Activated T-cell treated with anti-CD3 and anti-CD28 coated beads, Interleukin-2, amount 50 U/mL, for 4 hours (primary cell): ENCODE results near the gene TET1. TPM values are rescaled to one million over a fixed set of nuclear protein-coding genes. Genes with fewer than 3 reads are reported as not detected.
A peak's percentile ranks its signal among the peaks of the same experiment; 100 is the strongest.
"Not testable (repeated sequence)": the region's sequence is repeated elsewhere in the genome, so short reads cannot be mapped to it uniquely, and the experiment has no call there.

Experiments used
- ATAC-seq, 2 donors: fragments of 200-7000 bp; cut with Tn5 transposase; one replicate each; pipeline ENCODE4 v1.10.0; 2021
- DNase-seq: peaks from one replicate; pipeline ENCODE4 v3.0.0-alpha.2; 2020
- H3K27me3 Mint-ChIP-seq: one replicate; pipeline ENCODE4 v1.8.0; 2021; ENCODE audit warnings: low read depth, mixed read lengths
- H3K36me3 Mint-ChIP-seq: one replicate; pipeline ENCODE4 v1.8.0; 2022; ENCODE audit warnings: mixed read lengths; ENCODE audit not compliant: insufficient read depth
- H3K4me1 Mint-ChIP-seq: one replicate; pipeline ENCODE4 v1.8.0; 2021; ENCODE audit warnings: low read depth, mixed read lengths
- H3K4me3 Mint-ChIP-seq: one replicate; pipeline ENCODE4 v1.8.0; 2021; ENCODE audit warnings: mild to moderate bottlenecking, moderate library complexity, mixed read lengths
- H3K9me3 Mint-ChIP-seq: one replicate; pipeline ENCODE4 v1.8.0; 2021; ENCODE audit warnings: mixed read lengths
- total RNA-seq, 3 donors: library from RNA; stranded (reverse); gene quantifications; one replicate each; pipeline ENCODE4 v1.2.1, GENCODE V29; 2021

TET1 gene
- total RNA-seq, 3 donors from 2014 or later: 0.14 to 0.24 (median 0.23) TPM

DNA sequence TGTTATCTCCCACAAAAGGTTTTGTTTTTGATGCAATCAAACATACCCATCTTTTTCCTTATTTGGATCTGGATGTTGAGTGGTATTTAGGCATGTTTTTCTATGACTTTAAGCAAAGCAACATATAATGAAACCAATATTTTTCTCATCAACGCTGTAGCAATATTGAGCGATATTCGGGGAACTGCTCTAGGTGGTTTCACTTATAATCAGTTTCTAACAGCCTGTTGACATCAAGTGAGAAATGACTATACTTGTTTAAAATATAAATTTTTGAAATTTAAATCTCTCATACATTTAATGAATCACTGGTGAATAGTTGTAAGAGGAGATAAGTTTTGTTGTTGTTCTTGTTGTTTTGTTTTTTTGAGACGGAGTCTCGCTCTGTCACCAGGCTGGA lies 108.1 kb downstream of the TET1 start:
- H3K27me3 Mint-ChIP-seq: no peaks in the 10 kb centered on the region
- ATAC-seq (no peak), DNase-seq (no peak)
- no peaks in the 10 kb centered on the region for H3K9me3 Mint-ChIP-seq
- peaks cover 21% of the 10 kb centered on the region for H3K36me3 Mint-ChIP-seq
- H3K4me3 Mint-ChIP-seq: no peak overlapping the region
- H3K4me1 Mint-ChIP-seq: peaks cover 3% of the 10 kb centered on the region

DNA sequence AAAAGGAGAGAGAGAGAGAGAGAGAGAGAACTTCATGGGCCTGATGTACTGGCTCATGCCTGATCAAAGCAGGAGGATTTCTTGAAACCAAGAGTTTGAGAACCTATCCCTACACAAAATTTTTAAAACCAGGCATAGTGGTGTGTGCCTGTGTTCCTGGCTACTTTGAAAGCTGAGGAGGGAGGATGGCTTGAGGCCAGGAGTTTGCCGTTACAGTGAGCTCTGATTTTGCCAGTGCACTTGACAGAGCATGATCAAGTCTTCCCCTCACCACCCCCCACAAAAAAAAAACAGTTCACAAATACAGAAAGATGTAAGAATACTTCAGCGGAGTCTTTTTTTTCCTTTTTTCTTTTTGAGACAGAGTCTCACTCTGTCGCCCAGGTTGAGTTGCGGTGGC lies 108.8 kb downstream of the TET1 start:
- Mint-ChIP-seq H3K4me1 (peaks cover 3% of the 10 kb centered on the region), H3K27me3 (no peaks in the 10 kb centered on the region), H3K9me3 (no peaks in the 10 kb centered on the region), H3K36me3 (peaks cover 22% of the 10 kb centered on the region), H3K4me3 (no peak overlapping the region)
- DNase-seq: no peak
- no peak for ATAC-seq

DNA sequence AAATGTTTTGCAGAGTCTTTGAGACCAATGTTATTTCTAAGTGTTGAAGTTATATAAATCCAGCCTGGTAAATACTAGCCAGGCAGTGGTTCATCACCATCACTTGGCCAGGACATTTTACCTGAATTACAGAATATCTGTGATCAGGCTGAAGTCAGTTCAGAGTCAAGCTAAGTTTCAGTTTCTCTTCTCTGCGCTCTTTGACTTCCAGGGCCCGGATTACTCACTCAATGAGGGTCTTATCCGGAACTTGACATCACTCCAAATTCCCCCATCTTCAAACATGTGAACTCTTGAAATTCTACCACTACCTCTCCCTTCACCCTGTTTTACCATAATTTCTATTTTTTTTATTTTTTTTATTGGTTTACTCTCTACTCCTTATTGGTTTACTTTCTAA lies 124.3 kb downstream of the TET1 start:
- Mint-ChIP-seq H3K9me3 (no peaks in the 10 kb centered on the region), H3K27me3 (no peaks in the 10 kb centered on the region), H3K36me3 (peaks cover 27% of the 10 kb centered on the region), H3K4me1 (peaks cover 2% of the 10 kb centered on the region), H3K4me3 (peak overlapping the region; percentile 49)
- no peak for DNase-seq
- ATAC-seq: peak in 1 of 2 donors; percentile 54

DNA sequence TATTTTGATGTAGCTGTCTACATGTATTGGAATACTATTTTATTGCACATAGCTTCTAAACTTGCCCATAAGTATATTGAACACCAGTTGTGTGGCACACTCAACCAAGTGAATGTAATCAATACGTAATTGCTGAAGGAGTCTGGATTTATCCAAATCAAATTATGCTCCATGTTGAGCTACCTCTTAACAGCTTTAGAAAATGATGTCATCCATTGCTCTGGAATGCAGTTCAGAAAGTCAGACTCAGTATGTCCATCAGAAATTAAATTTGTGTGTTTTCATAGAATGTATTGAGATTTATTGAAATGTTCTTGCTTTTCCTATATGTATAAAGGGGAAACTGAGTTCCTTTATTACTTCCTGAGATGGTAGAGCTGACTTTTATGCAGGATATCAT lies 135.9 kb downstream of the TET1 start:
- ATAC-seq (no peak), DNase-seq (no peak)
- Mint-ChIP-seq H3K4me1 (no peaks in the 10 kb centered on the region), H3K9me3 (no peaks in the 10 kb centered on the region), H3K27me3 (no peaks in the 10 kb centered on the region), H3K4me3 (no peak overlapping the region), H3K36me3 (peaks cover 6% of the 10 kb centered on the region)

DNA sequence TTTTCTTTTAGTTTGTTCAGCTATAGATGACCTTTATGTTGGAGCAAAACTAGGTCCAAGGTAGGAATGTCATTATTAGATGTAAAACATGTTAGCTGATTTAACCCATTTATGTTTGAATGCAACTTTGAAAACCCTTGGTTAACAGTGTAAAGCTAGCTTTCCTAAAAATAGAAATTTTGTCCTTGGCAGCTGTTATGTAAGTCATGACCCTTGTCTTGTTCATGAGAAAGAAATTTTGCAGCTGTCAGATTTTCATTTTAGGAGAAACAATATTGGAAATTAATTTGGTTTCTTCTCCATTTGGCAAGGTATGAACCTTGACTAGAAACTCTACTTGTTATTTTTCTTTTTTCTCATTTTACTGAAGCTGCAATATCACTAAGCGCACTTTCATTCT lies 137.0 kb downstream of the TET1 start:
- Mint-ChIP-seq H3K4me3 (no peak overlapping the region), H3K4me1 (no peaks in the 10 kb centered on the region), H3K27me3 (no peaks in the 10 kb centered on the region), H3K36me3 (no peaks in the 10 kb centered on the region), H3K9me3 (no peaks in the 10 kb centered on the region)
- DNase-seq (no peak), ATAC-seq (no peak)

DNA sequence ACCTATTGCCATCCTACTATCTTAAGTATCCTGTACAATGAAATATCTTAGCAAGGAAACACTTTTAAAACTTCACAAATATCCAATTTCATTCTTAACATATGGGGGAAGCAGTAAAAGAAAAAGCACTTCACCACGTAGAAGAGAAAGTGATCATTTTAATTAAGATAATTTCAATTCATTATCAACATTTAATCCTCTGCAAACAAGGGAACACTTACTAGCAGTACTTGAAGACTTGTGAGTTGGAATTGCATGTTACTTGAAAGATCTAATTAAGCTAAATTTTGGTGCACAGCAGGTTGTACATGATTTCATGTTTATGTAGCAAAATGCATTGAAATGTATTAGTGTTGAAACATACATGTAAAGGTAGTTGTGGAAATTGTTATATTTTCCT lies 140.1 kb downstream of the TET1 start:
- Mint-ChIP-seq H3K36me3 (no peaks in the 10 kb centered on the region), H3K27me3 (no peaks in the 10 kb centered on the region), H3K4me1 (no peaks in the 10 kb centered on the region), H3K9me3 (no peaks in the 10 kb centered on the region), H3K4me3 (no peak overlapping the region)
- DNase-seq (no peak), ATAC-seq (no peak)

DNA sequence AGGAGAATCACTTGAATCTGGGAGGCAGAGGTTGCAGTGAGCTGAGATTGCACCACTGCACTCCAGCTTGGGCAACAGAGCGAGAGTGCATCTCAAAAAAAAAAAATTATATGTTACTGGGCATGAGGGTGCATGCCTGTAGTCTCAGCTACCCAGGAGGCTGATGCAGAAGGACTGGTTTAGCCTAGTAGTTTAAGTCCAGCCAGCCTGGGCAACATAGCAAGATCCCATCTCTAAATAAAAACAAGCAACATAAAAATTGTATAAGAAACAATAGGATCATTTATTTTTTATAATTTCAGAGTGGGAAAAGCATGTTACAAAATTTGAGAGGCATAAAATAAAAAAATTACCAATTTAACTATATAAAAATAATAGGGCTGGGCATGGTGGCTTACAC lies 145.4 kb downstream of the TET1 start:
- DNase-seq (no peak), ATAC-seq (no peak)
- no peaks in the 10 kb centered on the region for H3K4me1 Mint-ChIP-seq
- H3K4me3 Mint-ChIP-seq: no peak overlapping the region
- H3K27me3 Mint-ChIP-seq: no peaks in the 10 kb centered on the region
- no peaks in the 10 kb centered on the region for H3K9me3 Mint-ChIP-seq
- no peaks in the 10 kb centered on the region for H3K36me3 Mint-ChIP-seq

DNA sequence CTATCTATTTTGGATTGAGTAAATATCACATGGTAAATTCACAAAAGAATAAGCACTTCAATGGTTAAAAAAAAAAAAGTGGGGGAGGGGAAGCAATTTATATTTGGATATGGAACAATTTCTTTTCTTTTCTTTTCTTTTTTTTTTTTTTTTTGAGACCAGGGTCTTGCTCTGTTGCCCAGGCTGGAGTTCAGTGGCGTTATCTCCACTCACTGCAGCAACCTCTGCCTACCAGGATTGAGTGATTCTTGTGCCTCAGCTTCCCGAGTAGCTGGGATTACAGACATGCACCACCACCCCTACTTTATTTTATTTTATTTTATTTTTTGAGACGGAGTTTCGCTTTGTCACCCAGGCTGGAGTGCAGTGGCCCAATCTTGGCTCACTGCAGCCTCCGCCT lies 148.8 kb downstream of the TET1 start:
- H3K27me3 Mint-ChIP-seq, H3K9me3 Mint-ChIP-seq, DNase-seq, H3K4me3 Mint-ChIP-seq, H3K4me1 Mint-ChIP-seq, H3K36me3 Mint-ChIP-seq, ATAC-seq: not testable (repeated sequence)

DNA sequence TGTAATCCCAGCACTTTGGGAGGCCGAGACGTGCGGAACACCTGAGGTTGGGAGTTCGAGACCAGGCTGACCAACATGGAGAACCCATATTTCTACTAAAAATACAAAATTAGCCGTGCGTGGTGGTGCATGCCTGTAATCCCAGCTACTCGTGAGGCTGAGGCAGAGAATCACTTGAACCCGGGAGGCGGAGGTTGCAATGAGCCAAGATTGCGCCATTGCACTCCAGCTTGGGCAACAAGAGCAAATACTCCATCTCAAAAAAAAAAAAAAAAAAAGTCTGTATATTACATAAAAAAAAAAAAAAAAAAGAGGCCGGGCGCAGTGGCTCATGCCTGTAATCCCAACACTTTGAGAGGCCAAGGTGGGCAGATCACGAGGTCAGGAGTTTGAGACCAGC lies 152.9 kb downstream of the TET1 start:
- not testable (repeated sequence) for H3K27me3 Mint-ChIP-seq, H3K36me3 Mint-ChIP-seq, H3K4me1 Mint-ChIP-seq, H3K4me3 Mint-ChIP-seq, DNase-seq, H3K9me3 Mint-ChIP-seq, ATAC-seq

DNA sequence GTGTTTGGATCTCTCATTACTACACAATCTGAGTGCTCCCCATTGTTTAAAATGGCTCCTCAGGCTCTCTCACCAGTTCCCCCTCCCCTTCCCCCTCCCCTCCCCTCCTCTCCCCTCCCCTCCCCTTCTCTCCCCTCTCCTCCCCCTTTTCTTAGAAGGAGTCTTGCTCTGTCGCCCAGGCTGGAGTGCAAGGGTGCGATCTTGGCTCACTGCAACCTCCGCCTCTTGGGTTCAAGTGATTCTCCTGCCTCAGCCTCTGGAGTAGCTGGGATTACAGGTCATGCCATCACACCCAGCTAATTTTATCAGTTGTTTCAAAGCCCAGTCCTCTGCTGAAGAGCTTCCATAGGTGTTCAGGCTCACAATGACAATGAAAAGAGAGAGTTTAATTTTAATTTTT lies 157.3 kb downstream of the TET1 start:
- no peaks in the 10 kb centered on the region for H3K9me3 Mint-ChIP-seq
- H3K27me3 Mint-ChIP-seq: no peaks in the 10 kb centered on the region
- peaks cover 5% of the 10 kb centered on the region for H3K36me3 Mint-ChIP-seq
- ATAC-seq (no peak), DNase-seq (no peak)
- H3K4me1 Mint-ChIP-seq: peaks cover 7% of the 10 kb centered on the region
- H3K4me3 Mint-ChIP-seq: no peak overlapping the region

DNA sequence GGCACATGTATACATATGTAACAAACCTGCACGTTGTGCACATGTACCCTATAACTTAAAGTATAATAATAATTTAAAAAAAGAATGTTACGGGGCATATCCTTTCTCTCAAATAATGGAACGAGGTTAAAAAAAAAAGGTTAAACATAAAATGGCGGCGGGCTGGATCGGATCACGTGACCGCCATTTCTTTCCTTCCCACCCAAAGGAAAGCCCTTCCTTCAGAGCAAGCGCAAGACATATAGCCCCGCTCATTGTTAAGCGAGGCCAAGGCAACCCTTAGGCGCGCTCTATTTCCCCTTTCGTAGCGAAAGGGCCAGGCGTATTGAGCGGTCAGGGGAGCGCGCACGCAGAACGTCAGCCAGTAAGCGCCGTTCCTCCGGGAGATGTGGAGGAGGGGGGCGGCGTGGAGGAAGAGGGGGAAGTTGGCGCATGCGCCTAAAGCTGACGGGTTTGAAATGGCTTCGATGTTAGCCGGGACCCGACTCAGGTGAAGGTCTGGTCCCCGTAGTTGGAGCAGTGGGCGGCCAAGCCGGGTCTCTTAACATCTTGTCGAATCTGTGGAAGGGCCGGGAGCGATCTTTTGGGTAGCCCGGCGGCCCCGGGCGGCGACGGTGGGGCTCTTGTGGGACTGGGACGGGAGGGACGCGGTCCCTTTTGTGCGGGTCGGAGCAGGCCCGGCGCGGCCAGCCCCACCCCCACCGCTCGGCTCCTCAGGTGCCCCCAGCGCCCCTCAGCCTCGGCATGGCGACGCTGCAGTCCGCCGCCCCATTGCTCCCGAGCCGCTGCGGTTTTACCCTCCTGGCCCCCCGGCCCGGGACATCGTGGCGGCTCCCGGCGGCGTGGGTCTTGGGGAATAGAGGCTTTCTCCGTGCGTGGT lies 160.9 kb downstream of the TET1 start, which contains the start of gene CCAR1:
CCAR1 (plus strand) TSS at position 447 of the 880 bp plus-strand sequence. CDS start 1,266 bp downstream, outside the sequence.
- Mint-ChIP-seq H3K36me3 (peaks cover 8% of the 10 kb centered on the region), H3K9me3 (no peaks in the 10 kb centered on the region), H3K4me1 (peaks cover 11% of the 10 kb centered on the region), H3K4me3 (peak within 1 kb of the TSS; percentile 98), H3K27me3 (no peaks in the 10 kb centered on the region)
- peak; percentile 96 for DNase-seq
- ATAC-seq: peak; percentile 99

DNA sequence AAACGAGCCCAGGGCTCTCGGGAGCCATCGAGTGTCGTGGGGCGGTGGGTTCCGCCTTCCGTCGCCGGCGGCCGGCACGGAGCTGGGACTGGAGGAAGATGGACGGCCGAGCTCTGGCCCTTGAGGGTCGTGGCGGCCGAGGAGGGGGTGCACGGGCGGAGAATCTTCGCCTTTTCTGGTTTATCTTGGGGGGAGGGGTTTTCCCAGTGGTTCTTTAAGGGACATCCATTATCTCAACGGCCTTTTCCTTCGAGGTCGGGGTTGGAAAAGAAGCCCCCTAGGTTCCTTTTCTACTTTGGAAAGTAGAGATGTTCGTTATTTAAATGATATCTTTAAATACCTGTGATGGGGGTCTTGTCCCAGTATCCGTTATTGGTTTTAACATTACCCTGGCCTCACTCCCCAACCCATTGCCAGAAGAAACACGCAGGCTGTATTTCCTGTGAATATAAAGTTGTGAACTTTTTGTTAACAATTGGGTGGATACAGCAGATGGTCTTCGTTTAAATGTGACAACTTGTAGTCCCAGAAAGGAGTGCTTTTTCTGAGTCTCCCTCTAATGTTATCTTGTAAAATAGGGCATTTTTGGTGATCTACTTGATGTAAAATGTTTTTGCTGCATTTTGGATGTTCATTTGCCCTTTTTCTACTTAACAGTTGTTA lies 161.7 kb downstream of the TET1 start:
- Mint-ChIP-seq H3K27me3 (no peaks in the 10 kb centered on the region), H3K9me3 (no peaks in the 10 kb centered on the region), H3K36me3 (peaks cover 11% of the 10 kb centered on the region), H3K4me3 (peak overlapping the region; percentile 98), H3K4me1 (peaks cover 11% of the 10 kb centered on the region)
- ATAC-seq: no peak
- DNase-seq: no peak

DNA sequence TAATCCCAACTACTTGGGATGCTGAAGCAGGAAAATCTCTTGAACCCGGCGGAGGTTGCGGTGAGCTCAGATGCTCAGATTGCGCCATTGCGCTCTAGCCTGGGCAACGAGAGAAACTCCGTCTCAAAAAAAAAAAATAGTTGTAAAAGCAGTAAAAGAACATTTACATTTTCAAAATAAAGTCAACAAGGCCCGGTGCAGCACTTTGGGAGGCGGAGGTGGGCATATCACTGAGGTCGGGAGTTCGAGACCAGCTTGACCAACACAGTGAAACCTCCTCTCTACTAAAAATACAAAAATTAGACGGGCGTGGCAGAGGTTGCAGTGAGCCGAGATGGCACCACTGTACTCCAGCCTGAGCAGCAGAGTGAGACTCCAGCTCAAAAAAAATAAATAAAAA lies 164.9 kb downstream of the TET1 start:
- H3K4me1 Mint-ChIP-seq: peaks cover 15% of the 10 kb centered on the region
- H3K27me3 Mint-ChIP-seq: no peaks in the 10 kb centered on the region
- H3K4me3 Mint-ChIP-seq: no peak overlapping the region
- ATAC-seq: no peak
- H3K9me3 Mint-ChIP-seq: no peaks in the 10 kb centered on the region
- no peak for DNase-seq
- H3K36me3 Mint-ChIP-seq: peaks cover 21% of the 10 kb centered on the region

DNA sequence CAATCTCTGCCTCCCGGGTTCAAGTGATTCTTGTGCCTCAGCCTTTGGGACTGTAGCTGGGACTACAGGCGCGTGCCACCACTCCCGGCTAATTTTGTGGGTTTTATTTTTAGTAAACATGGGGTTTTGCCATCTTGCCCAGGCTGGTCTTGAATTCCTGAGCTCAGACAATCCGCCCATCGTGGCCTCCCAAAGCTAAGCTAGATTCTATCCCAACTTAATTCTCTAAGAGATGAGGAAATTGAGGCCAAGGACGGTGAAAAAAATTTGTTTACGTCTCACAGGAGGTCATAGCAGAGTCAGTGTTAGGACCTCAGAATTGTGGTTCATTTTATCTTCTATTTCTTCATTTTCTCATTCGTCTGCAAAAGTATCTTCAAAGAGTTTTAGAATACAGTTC lies 167.0 kb downstream of the TET1 start:
- Mint-ChIP-seq H3K36me3 (peaks cover 26% of the 10 kb centered on the region), H3K9me3 (no peaks in the 10 kb centered on the region), H3K4me3 (no peak overlapping the region), H3K4me1 (peaks cover 14% of the 10 kb centered on the region), H3K27me3 (no peaks in the 10 kb centered on the region)
- DNase-seq (no peak), ATAC-seq (no peak)

DNA sequence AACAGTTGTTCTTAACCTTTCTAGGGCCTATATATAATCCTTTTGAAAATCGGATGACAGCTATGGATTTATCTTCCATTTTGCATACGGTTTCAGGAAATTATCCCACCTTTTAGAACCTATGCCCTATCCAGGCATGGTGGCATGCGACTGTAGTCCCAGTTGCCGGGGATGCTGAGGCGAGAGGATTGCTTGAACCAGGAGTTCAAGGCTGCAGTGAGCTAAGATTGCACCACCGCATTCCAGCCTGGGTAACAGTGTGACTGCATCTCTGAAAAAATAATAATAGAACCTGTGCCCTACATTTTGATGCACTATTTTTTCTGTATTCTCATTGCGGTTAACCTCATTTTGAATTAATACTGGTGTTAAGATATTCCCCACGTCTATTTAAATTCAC lies 172.5 kb downstream of the TET1 start:
- DNase-seq (no peak), ATAC-seq (no peak)
- Mint-ChIP-seq H3K9me3 (no peaks in the 10 kb centered on the region), H3K36me3 (peaks cover 36% of the 10 kb centered on the region), H3K4me1 (peaks cover 10% of the 10 kb centered on the region), H3K4me3 (no peak overlapping the region), H3K27me3 (no peaks in the 10 kb centered on the region)
